ENCODE results near the gene TMEM253.

Gene TMEM253

DNA sequence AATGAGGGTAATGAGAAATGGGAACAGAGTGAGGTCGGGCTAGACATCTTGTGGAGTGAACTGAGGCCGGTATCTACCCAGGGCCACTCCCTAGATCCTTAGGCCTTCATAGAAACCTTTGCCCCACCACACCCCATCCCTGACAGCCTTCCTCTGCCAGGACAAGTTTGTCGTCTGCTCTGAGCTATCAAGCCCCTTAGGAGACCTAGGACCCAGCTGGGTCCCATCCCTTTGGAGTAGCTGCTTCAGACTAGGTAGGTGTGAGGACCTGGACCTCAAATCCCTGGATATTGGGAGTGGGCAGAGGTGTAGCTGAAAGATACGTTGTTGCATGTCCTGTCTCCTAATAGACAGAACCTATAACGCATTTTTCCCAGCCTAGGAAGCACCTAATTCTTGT is at the start of gene TMEM253:
TSS of gene TMEM253 (plus strand) at position 136 of the 400 bp plus-strand sequence. CDS start 278 bp downstream, outside the sequence.
- POLR2A ChIA-PET, result interaction anchor here (1.5 kb wide), 1 partner anchor 30 kb away, joined by 15 read pairs; the partner anchor contains the start of gene ARHGEF40
- H3K4me3 ChIP-seq (ENCODE audit: low read depth, low read length), result no peak within 1 kb of the TSS
- DNase-seq (ENCODE audit: low read depth, low spot score), result no peak
- CTCF ChIA-PET, result interaction anchor here (1.0 to 14.2 kb wide), 10 partner anchors 6 to 410 kb away, joined by 3 to 684 read pairs (median 46); partner anchors contain the start of genes ARHGEF40, METTL17 and ZNF219
- TF ChIP-seq, protein P1, sequence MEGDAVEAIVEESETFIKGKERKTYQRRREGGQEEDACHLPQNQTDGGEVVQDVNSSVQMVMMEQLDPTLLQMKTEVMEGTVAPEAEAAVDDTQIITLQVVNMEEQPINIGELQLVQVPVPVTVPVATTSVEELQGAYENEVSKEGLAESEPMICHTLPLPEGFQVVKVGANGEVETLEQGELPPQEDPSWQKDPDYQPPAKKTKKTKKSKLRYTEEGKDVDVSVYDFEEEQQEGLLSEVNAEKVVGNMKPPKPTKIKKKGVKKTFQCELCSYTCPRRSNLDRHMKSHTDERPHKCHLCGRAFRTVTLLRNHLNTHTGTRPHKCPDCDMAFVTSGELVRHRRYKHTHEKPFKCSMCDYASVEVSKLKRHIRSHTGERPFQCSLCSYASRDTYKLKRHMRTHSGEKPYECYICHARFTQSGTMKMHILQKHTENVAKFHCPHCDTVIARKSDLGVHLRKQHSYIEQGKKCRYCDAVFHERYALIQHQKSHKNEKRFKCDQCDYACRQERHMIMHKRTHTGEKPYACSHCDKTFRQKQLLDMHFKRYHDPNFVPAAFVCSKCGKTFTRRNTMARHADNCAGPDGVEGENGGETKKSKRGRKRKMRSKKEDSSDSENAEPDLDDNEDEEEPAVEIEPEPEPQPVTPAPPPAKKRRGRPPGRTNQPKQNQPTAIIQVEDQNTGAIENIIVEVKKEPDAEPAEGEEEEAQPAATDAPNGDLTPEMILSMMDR (IDR thresholded peaks at IDR 0.05; ENCODE audit: insufficient read depth, low read length, missing control alignments), result no peak

- CTCF ChIA-PET, result interaction anchor here (0.6 to 1.4 kb wide), 5 partner anchors 9 to 51 kb away, joined by 3 to 5 read pairs (median 3); no protein-coding TSS in a partner anchor
Measured at GRCh38 chr14:21053184-21054122, 47.4 kb upstream of the TMEM253 start.

DNA sequence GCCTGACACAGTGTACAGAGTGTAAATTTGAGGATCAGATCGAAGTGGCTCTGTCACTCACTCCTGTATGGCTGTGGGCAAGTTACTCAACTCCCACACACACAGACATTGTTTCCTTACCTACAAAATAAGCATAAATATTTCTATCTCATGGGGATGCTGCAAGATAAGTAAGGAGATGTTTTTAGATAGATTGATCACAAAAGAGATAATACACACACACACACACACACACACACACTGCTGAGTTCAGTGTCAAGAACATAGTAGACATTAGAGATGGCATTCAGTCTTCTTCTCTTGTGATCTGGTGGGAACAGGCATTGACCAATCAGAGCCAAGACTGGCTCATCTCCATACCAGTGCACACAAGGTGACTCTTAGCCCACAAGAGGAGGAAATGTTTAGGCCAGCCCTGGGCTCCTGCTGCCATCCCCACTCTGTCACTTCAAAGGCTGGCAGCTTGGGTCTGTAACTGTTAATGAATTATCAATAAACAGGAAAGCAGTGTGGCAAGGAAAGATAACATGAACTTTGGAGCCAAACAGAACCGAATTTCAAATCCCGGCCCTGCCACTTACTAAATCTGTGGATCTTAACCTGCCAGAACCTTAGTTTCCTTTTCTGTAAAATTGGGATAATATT is 46.6 kb upstream of the TMEM253 start:
- TF ChIP-seq, protein P1 (IDR thresholded peaks at IDR 0.05; ENCODE audit: insufficient read depth, low read length, missing control alignments), result no peak
- no peak for DNase-seq (ENCODE audit: low read depth, low spot score)
- ChIA-PET POLR2A (no interaction called here), CTCF (interaction anchor here (0.6 to 1.3 kb wide), 3 partner anchors 8 to 50 kb away, joined by 3 to 4 read pairs (median 3); no protein-coding TSS in a partner anchor)
- no peak overlapping the region for H3K4me3 ChIP-seq (ENCODE audit: low read depth, low read length)

More at GRCh38 chr14:21053184-21054122, 47.4 kb upstream of the TMEM253 start:
- no peak overlapping the region for H3K4me3 ChIP-seq (ENCODE audit: low read depth, low read length)
- POLR2A ChIA-PET, result no interaction called here
- DNase-seq (ENCODE audit: low read depth, low spot score), result no peak
- TF ChIP-seq, protein P1 (IDR thresholded peaks at IDR 0.05; ENCODE audit: insufficient read depth, low read length, missing control alignments), result no peak

GRCh38 chr14:21054768-21055145 is 46.1 kb upstream of the TMEM253 start:
- no peak overlapping the region for H3K4me3 ChIP-seq (ENCODE audit: low read depth, low read length)
- POLR2A ChIA-PET, result no interaction called here
- no peak for DNase-seq (ENCODE audit: low read depth, low spot score)
- TF ChIP-seq, protein P1 (IDR thresholded peaks at IDR 0.05; ENCODE audit: insufficient read depth, low read length, missing control alignments), result no peak
- CTCF ChIA-PET, result interaction anchor here (1.3 kb wide), 1 partner anchor 7 kb away, joined by 3 read pairs; no protein-coding TSS in a partner anchor

GRCh38 chr14:21055432-21056117 is 45.3 kb upstream of the TMEM253 start:
- no peak overlapping the region for H3K4me3 ChIP-seq (ENCODE audit: low read depth, low read length)
- DNase-seq (ENCODE audit: low read depth, low spot score), result no peak
- TF ChIP-seq, protein P1 (IDR thresholded peaks at IDR 0.05; ENCODE audit: insufficient read depth, low read length, missing control alignments), result no peak
- CTCF ChIA-PET, result interaction anchor here (0.9 to 4.7 kb wide), 6 partner anchors 14 to 52 kb away, joined by 3 to 23 read pairs (median 11); partner anchors contain the start of gene RNASE7
- POLR2A ChIA-PET, result no interaction called here
